ENCODE results near the gene SNAPC1.

Gene SNAPC1

GRCh38 chr14:61805451-61805850 lies 43.2 kb downstream of the SNAPC1 start:
- Mint-ChIP-seq H3K4me3 (no peak overlapping the region), H3K27me3 (ENCODE audit: low read depth) (peaks cover 15% of the 10 kb centered on the region)

GRCh38 chr14:61811882-61812346 lies 49.7 kb downstream of the SNAPC1 start:
- Mint-ChIP-seq H3K36me3 (ENCODE audit: low read depth) (no peaks in the 10 kb centered on the region), H3K4me1 (peaks cover 3% of the 10 kb centered on the region), H3K27ac (no peak overlapping the region), H3K27me3 (ENCODE audit: low read depth) (peaks cover 65% of the 10 kb centered on the region), H3K9me3 (no peaks in the 10 kb centered on the region), H3K4me3 (peak overlapping the region; percentile 85 to 93 (median 86))
- TF ChIP-seq CTCF (IDR thresholded peaks at IDR 0.05; ENCODE audit: unreplicated experiment in 3 of 3): no peak

More at GRCh38 chr14:61805451-61805850, 43.2 kb downstream of the SNAPC1 start:
- TF ChIP-seq CTCF (IDR thresholded peaks at IDR 0.05; ENCODE audit: unreplicated experiment in 3 of 3): no peak
- H3K4me1 Mint-ChIP-seq: no peaks in the 10 kb centered on the region
- H3K9me3 Mint-ChIP-seq: no peaks in the 10 kb centered on the region
- no peaks in the 10 kb centered on the region for H3K36me3 Mint-ChIP-seq (ENCODE audit: low read depth)
- no peak overlapping the region for H3K27ac Mint-ChIP-seq

GRCh38 chr14:61812347-61813095 lies 50.3 kb downstream of the SNAPC1 start, which contains the start of gene SYT16:
Gene SYT16, plus strand, starts transcription at chr14:61812703.
- H3K4me3 Mint-ChIP-seq: peak within 1 kb of the TSS; percentile 85 to 93 (median 89)
- H3K36me3 Mint-ChIP-seq (ENCODE audit: low read depth): no peaks in the 10 kb centered on the region
- no peak within 1 kb of the TSS for H3K27ac Mint-ChIP-seq

GRCh38 chr14:61813096-61813606 lies 50.9 kb downstream of the SNAPC1 start:
- peaks cover 65% of the 10 kb centered on the region for H3K27me3 Mint-ChIP-seq (ENCODE audit: low read depth)
- no peaks in the 10 kb centered on the region for H3K9me3 Mint-ChIP-seq
- no peak overlapping the region for H3K27ac Mint-ChIP-seq
- peaks cover 3% of the 10 kb centered on the region for H3K4me1 Mint-ChIP-seq
- H3K4me3 Mint-ChIP-seq: peak overlapping the region; percentile 81 to 90 (median 89)
- no peaks in the 10 kb centered on the region for H3K36me3 Mint-ChIP-seq (ENCODE audit: low read depth)
- no peak for TF ChIP-seq CTCF (IDR thresholded peaks at IDR 0.05; ENCODE audit: unreplicated experiment in 3 of 3)

More at GRCh38 chr14:61812347-61813095, 50.3 kb downstream of the SNAPC1 start, which contains the start of gene SYT16:
- Mint-ChIP-seq H3K27me3 (ENCODE audit: low read depth) (peaks cover 65% of the 10 kb centered on the region), H3K4me1 (peaks cover 3% of the 10 kb centered on the region), H3K9me3 (no peaks in the 10 kb centered on the region)
- TF ChIP-seq CTCF (IDR thresholded peaks at IDR 0.05; ENCODE audit: unreplicated experiment in 3 of 3): no peak

- H3K27me3 Mint-ChIP-seq (ENCODE audit: low read depth): peaks cover 4% of the 10 kb centered on the region
- no peaks in the 10 kb centered on the region for H3K4me1 Mint-ChIP-seq
- no peaks in the 10 kb centered on the region for H3K9me3 Mint-ChIP-seq
- no peak overlapping the region for H3K27ac Mint-ChIP-seq
- H3K36me3 Mint-ChIP-seq (ENCODE audit: low read depth): no peaks in the 10 kb centered on the region
- no peak for TF ChIP-seq CTCF (IDR thresholded peaks at IDR 0.05; ENCODE audit: unreplicated experiment in 3 of 3)
- no peak overlapping the region for H3K4me3 Mint-ChIP-seq
These were observed 60.2 kb downstream of the SNAPC1 start for GRCh38 chr14:61822458-61822857.

All from nephron (organoid).